ENCODE results near the gene PI4KA. TPM values are rescaled to one million over a fixed set of nuclear protein-coding genes. Genes with fewer than 3 reads are reported as not detected.

The PI4KA gene
- total RNA-seq, 4 donors from 2014 or later, result 67.3 to 92.9 (median 76.5) TPM

- no peak for TF ChIP-seq CTCF (IDR thresholded peaks at IDR 0.05; ENCODE audit: low read depth)
These were observed 6.1 kb downstream of the PI4KA start for GRCh38 chr22:20852503-20852902.

- no peak for TF ChIP-seq CTCF (IDR thresholded peaks at IDR 0.05; ENCODE audit: low read depth)
These were observed 6.5 kb downstream of the PI4KA start for GRCh38 chr22:20852076-20852475.

DNA sequence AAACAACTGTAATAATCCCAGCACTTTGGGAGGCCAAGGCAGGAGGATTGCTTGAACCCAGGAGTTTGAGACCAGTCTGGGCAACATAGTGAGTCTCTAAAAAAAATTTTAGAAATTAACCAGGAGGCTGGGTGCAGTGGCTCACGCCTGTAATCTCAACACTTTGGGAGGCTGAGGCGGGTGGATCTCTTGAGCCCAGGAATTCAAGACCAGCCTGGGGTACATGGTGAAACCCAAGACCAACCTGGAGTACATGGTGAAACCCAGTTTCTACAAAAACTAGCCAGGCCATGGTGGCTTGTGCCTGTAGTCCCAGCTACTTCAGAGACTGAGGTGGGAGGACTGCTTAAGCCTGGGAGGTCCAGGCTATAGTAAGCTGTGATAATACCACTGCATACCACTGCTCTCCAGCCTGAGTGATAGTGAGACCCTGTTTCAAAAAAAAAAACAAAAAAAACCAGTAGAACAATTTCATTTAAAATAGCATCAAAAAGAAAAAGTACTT is 11.2 kb downstream of the PI4KA start:
- TF ChIP-seq CTCF (IDR thresholded peaks at IDR 0.05; ENCODE audit: low read depth), result no peak

DNA sequence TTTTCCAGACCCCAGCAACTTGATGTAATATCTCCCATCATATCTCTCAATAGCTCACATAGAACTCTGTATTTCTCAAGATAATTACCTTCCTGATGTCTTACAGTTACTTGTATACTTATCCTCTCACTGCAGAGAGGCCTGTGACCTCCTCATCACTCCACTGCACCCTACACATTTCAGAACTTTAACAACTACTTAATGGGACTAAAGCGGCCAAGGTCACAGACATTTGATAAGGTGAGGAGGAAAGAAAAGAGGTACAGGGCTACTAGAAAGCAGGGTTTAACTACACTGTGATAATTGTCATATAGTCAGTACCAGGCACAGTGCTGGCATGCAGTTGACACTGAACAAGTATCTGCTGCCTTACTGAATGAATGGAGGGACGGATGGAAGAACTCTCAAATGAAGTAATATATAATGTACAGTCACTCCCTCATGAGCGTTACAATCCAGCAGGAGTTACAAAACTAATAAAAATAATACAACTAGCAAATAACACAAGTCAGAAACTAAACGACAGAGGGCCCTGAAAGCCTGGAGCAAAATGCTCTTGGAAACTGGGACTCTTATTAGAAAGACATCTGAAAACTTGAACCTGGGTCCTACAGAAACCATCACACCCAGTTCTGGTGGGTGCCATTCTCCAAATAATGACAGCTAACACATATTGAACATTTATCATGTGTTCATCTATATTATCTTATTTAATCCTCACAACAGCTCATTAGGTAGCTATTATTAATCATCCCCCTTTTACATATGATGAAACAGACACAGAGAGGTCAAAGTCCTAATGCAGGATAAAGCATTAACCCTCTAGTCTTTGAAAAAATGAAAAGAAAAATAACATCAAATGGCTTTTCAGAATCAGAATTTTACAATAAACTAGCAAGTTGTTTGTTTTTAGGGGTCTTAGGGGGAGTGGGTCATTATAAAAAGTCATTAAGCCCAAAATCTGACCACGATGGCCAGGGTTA is 14.3 kb downstream of the PI4KA start:
- no peak for TF ChIP-seq CTCF (IDR thresholded peaks at IDR 0.05; ENCODE audit: low read depth)

GRCh38 chr22:20843501-20843900 is 15.1 kb downstream of the PI4KA start:
- no peak for TF ChIP-seq CTCF (IDR thresholded peaks at IDR 0.05; ENCODE audit: low read depth)

- TF ChIP-seq CTCF (IDR thresholded peaks at IDR 0.05; ENCODE audit: low read depth), result no peak
These were observed 17.8 kb downstream of the PI4KA start for GRCh38 chr22:20840646-20841371.

Measured in subcutaneous adipose tissue (tissue), 4 donors.